GM18526 (cell line): Measurements from ENCODE around the gene SLC17A8.

ENCODE experiments used
- POLR2A ChIP-seq: IDR thresholded peaks from 3 replicates; pipeline ENCODE4 v1.6.1; 2011; ENCODE audit not compliant: insufficient read length; ENCODE audit errors: extremely low read depth

Gene SLC17A8

DNA sequence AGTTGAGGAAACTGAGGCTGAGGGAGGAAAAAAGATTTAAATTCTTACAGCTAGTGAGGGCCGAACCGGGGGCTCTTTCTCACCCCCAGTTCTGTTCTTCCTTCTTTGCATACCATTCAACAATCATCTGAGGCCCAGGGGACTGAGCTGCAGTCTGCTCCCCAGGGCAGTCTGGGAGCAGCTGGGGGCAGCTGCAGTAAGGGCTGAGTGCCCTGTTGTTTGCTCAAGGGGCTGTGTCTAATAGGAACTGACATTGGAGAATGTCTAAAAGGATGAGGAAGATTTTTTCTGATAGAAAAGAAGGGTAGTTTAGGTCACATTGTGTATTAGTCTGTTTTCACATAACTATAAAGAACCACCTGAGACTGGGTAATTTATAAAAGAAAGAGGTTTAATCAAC, 42.2 kb downstream of the SLC17A8 start:
- no peak for TF ChIP-seq POLR2A

DNA sequence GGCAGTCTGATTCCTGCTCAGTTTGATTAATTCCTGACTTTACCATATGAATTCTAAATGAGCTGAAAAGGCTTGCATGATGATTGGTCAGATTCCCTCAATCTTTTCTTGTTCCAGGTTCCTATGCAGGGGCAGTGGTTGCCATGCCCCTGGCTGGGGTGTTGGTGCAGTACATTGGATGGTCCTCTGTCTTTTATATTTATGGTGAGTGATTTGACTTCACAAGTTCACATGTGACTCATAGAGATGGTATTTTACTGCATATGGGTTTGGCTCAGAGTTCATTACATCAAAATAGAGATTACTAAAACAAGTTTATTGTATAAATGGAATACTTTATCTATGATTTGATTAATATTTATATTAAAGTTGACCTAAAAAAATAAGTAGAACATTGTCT, 44.8 kb downstream of the SLC17A8 start:
- no peak for TF ChIP-seq POLR2A

DNA sequence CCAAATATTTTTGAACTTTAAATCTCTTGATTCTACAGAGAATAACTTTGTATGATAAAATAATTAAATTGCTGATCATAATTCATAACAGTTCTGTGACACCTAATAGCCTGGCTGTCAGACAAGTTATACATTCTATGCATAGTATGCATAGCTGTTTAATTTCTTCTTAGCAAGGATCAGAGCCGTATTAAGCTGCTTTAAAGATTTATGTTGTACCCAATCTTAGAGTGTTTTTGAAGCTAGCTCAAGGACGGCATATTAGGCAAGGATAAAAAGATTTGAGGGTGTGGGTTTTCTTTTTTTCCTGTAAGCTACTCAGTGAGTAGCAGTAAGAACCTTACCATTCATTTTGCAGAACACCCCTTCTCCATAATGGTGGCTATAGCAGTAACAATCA, 45.9 kb downstream of the SLC17A8 start:
- no peak for TF ChIP-seq POLR2A

DNA sequence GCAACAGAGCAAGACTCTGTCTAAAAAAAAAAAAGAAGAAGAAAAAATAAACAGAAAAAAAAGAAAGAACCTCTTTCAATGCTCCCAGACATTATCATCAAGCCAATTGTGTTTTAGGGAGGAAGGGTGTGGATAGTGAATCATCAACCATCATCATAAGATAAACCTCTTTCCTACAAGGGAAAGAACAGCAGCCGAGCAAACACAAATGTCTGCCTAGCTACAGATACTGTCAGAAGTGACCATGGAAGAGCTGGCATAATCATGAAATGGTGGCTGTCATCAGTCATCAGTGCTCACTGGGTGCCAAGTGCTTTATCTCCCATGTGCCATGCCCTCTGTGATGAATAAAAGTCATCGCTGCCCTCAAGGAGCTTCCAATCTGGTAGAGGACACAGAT, 46.6 kb downstream of the SLC17A8 start:
- no peak for TF ChIP-seq POLR2A

DNA sequence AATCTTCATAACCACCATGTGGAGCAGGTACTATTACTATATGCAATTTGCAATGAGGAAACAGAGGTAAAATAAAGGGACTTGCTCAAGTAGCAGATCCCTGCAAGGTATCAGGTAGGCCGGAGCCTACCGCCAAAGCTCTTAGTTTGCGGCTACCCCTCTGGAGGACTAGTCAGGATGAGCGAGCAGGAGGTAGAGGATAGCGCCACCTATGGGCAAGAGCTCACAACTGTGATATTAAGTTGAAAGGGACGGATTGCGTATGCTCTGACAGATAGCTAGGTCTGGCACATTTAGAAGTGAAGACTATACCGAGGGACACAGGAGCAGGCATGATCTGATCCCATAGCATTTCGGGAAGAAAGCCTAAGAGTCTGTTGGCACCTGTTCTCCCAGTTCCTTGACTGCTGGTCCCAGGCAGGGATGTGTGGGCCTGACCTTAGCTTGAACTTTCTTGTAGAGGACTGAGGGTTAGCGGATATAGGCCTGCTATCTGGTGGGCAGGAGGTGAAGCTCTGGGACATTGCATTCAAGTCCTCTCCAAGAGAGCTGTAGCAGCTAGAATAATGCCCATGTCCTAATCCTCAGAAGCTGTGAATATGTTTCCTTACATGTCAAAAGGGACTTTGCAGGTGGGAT, 48.0 kb downstream of the SLC17A8 start:
- TF ChIP-seq POLR2A = no peak

DNA sequence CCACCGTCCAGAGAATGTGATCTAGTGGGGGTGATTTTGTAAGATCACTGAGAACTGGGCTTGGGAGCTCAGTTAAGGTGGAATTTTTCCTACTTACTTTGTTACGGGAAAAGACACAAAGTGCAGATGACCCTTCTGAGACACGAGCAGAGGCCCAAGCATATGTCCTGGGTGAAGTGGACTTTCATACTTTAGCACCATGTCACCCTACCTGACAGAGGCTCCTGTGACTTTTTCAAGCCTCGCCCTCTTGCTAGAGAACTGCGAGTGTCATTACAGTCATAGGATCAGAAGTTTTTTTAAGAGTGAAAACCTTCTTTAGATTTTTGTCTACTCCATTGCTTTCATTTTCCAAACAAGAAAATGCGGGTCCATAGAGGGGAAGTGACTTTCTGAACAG, 56.1 kb downstream of the SLC17A8 start:
- TF ChIP-seq POLR2A = no peak

DNA sequence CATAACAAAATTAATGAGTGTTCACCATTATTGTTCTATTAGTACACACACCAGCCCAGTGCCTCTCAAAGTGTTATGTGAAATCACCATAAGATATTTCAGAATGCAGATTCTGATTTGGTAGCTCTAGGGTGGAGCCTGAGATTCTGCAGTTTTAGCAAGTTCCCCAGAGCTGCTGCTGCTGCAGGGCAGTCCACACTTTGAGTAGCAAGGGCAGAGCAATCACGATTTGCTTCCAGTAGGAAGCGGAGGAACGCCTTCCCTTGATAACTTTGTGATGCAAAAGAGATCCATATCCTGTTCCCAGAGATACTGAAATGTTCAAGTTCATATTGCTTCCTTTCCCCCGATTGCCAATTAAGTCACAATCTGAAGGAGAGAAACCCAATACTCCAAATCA, 57.9 kb downstream of the SLC17A8 start:
- TF ChIP-seq POLR2A = no peak

DNA sequence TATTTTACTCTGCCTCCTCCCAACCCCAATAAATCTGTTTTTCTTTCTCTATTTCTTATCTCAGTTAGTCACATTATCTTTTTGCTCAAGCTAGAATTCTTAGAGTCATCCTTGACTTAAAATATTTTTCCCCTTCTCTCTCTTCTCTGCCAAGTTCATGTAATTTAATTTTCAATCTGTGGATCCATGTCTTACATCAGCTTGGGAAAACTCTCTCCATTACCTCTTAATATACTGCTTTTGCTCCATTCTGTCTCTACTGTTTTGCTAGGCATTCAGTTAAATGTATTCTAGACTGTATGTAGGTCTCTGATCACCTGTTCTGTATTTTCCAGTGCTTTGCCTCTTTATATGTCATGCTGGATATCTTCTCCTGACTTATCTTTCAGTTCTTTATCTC, 65.8 kb downstream of the SLC17A8 start:
- TF ChIP-seq POLR2A = no peak

DNA sequence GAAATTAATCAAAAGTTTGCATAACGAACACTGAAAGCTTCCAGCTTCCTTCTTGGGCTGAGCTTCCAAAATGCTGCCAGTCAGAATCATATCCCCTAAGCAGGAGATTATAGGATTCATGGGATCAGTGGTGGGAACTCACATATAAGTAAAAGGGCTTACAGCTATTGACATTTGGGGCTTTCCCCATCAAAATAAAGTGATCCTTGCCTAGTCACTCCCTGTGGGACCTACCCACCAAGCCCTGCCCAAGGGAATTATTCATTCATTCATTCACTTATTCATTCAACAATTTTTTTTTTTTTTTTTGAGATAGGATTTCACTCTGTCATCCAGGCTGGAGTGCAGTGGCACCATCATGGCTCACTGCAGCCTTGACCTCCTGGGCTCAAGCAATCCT, 69.3 kb downstream of the SLC17A8 start:
- no peak for TF ChIP-seq POLR2A

DNA sequence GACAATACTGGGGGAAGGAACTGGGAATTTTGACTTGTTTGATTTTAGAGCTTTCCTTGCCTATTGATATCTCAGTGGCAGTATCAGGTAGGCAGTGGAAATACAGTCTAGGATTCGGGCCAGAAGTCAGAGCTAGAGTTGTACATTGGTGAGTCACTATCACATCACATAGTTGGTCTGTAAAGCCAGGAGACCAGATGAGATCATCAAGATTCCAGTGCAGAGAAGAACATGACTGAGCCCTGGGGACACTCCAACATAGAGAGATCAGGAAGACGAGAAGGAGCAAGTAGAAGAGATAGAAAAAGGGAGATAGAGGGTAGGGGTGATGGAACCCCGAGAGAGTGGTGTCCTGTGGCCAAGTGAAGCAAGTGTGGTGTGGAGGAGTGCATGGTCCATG, 70.2 kb downstream of the SLC17A8 start:
- TF ChIP-seq POLR2A = no peak

DNA sequence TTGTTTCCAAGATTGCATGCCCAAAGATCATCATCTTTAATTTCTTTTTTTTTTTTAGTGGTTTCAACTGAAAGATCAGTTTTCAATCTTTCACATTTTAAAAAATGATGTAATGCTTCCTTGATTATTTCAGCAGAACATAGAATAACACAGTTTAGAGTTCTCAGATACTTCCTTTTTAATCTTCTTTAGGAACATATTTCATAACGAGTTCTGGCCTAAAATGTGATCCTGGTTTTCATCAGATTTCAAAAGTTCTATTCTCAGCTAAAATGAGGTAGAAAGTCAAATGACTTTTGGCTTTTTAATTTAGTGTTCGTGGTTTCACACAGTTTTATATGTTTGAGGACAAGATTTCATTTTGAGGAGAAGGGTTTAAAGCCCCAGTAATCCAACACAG, 76.8 kb downstream of the SLC17A8 start:
- no peak for TF ChIP-seq POLR2A

DNA sequence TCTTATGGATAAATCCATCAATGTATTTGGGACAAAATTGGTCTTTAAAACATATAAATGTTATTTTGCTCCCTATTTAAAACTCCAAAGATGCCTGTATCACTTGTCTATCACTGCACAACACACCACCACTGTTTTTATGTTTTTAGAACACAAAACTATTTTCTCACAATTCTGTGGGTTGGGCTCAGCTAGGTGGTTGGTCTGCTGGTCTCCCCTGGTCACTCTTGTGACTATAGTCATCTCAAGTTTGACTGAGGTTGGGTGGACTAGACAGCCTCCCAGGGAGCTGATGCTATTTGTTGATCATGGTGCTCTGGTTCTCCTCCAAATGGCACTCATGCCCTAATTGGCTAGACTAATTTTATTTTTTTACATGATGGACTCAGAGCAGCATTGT, 77.3 kb downstream of the SLC17A8 start:
- no peak for TF ChIP-seq POLR2A

DNA sequence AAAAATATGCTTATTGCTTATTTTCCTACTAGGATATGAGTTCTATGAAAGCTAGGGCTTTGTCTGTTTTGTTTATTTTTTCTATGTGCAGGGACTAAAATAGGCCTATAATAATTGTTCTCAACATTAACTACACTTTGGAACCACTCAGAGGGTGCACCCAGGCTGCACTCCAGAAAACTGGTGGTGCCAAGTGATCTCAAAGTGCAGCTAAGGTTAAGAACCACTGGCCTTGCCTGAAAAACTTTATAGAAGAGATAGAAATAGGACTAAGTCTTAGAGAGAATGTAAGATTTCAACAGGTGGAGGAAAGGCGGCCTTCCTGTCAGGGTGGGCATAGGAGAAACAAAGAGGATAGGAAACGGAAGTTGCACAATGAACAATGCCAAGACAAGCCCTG, 79.1 kb downstream of the SLC17A8 start:
- TF ChIP-seq POLR2A = no peak

DNA sequence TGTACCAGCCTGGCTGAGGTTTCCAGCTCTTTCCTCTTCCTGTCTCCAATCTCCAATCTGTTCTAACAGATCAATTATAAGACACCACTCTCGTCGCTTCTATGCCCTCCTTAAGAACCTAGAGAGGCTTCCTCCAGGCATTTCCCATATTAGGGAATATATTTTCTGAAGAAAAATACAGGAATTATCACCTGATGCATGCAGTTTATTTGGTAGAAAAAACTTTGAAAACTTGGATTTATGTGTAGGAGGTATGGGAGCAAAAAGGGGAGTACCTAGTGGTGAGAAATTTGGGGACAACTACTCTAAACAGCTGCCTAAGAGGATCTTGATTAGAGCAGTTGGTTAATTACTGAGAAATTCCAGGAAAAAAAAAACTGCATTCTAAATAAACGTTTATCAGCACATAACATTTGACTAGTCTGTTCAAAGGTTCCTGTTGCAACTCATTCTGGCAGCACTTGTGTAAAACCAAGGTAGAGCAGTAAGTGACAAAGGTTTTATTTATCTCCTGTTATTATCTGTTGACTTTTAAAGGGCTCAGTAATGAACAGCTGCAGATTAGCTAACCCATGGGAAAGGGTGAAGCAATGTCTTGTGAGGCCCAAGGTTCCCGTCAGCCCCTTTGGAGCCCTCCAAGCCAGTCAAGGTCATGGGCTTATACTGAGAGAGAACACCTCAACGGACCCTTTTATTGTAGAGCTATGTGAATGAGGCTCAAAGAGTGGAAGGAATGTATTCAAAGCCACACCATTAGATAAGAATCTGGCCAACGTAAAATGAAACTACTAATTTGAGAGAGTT, 80.4 kb downstream of the SLC17A8 start:
- no peak for TF ChIP-seq POLR2A

DNA sequence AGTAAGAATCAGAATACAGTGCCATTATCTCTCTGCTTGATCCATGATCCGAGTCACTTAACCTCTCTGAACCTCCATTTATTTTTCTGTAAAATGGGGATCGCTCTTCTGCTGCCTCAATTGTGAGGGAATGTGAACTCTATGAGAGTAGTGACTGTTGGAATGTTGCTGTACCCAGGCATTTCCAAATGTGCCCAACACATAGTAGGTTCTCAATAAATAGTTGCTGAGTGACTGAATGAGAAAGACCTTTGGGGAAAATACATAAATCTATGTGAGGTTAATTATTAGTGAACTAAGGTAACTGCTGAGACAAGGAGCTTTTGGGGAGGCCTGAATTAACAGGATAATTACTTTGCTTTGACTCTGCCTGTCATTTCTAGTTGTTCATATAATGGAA, 82.9 kb downstream of the SLC17A8 start:
- TF ChIP-seq POLR2A = no peak

DNA sequence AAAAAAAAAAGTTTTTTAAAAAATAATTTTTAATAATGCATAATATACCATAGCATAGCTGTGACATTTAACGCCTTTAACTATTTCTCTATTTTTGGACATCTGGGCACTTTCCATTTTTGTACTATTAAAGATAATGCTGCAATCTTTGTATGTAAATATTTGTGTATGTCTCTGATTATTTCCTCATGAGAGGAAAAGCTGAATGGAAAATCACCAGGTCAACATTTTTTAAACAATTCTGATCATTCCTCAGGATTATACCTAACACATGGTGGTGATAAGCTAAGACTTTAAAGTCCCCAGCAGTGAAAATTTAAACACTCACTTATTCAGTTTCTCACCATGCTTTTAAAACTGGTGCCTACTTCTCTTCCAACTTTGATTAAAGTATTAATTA, 85.5 kb downstream of the SLC17A8 start:
- no peak for TF ChIP-seq POLR2A

DNA sequence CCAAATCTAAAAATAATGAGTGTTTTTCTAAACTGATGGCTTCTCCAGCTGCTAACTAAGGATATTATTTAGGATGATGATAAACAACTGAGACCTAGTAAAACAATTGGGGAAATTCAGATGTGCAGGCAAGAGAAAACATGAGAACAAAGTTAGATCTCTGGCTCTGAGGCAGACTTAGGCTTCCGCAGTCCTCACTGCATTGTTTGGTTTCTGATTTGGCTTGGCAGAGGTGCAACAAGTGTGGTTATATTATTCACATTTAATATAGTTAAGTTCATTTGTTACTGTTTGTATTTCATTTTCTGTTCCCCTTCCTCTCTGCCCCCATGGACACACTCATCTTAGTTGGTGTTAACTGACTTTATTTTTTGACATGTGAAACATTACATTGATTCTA, 86.6 kb downstream of the SLC17A8 start:
- TF ChIP-seq POLR2A = no peak
